ENCODE data around the gene ERGIC1. TPM values are rescaled to one million over a fixed set of nuclear protein-coding genes. Genes with fewer than 3 reads are reported as not detected.

The ERGIC1 gene
- total RNA-seq, 1 donor from 2014 or later, result 158 TPM

DNA sequence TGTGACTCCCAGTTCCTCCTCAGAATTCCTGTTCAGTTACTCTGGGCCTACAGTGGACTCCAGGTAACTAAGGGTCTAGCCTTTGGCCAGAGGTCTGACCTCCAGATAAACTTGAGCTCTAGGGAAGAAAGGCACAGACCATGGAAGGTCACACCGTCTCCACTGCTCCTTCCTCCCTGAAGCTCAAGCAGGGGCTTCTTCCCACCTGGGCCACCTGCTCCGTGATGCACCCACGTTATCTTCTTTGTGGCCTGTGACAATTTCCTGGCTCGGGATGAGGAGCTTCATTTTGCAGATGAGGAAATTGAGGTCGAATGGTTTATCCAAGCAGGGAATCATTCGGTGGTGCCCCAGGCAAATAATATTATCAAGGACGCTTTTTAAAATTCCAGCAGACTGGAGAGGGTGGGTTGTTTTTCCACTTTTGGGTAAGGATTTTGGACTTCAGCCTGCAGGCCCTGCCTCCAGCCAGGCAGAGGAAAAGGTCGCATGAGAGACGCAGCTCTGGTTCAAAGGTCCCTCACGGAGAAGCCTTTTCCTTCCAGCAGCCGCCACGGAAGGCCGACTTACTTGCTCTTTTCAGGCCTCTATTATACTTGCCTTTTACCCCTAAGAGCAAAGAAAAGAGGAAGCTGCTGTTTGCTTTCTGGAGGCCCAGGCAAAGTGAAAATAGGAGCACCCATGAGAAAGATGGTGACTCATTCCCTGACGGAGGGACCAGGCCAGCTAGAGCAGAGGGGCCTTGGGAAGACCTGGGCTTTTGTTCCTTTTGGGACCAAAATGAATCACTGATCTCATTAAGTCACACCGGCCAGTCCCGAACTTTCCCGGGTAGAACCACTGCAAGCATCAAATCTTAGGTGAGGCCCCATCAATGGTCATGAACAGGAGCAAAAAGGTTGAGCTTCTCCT, 40.2 kb upstream of the ERGIC1 start:
- H3K27ac Mint-ChIP-seq, result no peak overlapping the region
- peaks cover 4% of the 10 kb centered on the region for H3K4me1 Mint-ChIP-seq (ENCODE audit: low read depth)
- no peaks in the 10 kb centered on the region for H3K9me3 Mint-ChIP-seq (ENCODE audit: low read depth)
- no peak for DNase-seq (ENCODE audit: low spot score, unreplicated experiment)
- no peaks in the 10 kb centered on the region for H3K27me3 Mint-ChIP-seq
- TF ChIP-seq, protein P1, sequence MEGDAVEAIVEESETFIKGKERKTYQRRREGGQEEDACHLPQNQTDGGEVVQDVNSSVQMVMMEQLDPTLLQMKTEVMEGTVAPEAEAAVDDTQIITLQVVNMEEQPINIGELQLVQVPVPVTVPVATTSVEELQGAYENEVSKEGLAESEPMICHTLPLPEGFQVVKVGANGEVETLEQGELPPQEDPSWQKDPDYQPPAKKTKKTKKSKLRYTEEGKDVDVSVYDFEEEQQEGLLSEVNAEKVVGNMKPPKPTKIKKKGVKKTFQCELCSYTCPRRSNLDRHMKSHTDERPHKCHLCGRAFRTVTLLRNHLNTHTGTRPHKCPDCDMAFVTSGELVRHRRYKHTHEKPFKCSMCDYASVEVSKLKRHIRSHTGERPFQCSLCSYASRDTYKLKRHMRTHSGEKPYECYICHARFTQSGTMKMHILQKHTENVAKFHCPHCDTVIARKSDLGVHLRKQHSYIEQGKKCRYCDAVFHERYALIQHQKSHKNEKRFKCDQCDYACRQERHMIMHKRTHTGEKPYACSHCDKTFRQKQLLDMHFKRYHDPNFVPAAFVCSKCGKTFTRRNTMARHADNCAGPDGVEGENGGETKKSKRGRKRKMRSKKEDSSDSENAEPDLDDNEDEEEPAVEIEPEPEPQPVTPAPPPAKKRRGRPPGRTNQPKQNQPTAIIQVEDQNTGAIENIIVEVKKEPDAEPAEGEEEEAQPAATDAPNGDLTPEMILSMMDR (IDR thresholded peaks at IDR 0.05; ENCODE audit: unreplicated experiment), result no peak
- H3K36me3 Mint-ChIP-seq (ENCODE audit: insufficient read depth), result no peaks in the 10 kb centered on the region
- no peak overlapping the region for H3K4me3 Mint-ChIP-seq (ENCODE audit: low read depth)

- no peaks in the 10 kb centered on the region for H3K27me3 Mint-ChIP-seq
- no peak overlapping the region for H3K4me3 Mint-ChIP-seq (ENCODE audit: low read depth)
- TF ChIP-seq, protein P1 (IDR thresholded peaks at IDR 0.05; ENCODE audit: unreplicated experiment), result no peak
- DNase-seq (ENCODE audit: low spot score, unreplicated experiment), result no peak
- H3K27ac Mint-ChIP-seq, result no peak overlapping the region
- no peaks in the 10 kb centered on the region for H3K9me3 Mint-ChIP-seq (ENCODE audit: low read depth)
- peaks cover 2% of the 10 kb centered on the region for H3K4me1 Mint-ChIP-seq (ENCODE audit: low read depth)
- H3K36me3 Mint-ChIP-seq (ENCODE audit: insufficient read depth), result no peaks in the 10 kb centered on the region
Observed at GRCh38 chr5:172795318-172795977, 38.6 kb upstream of the ERGIC1 start.

- TF ChIP-seq, protein P1 (IDR thresholded peaks at IDR 0.05; ENCODE audit: unreplicated experiment), result no peak
- no peaks in the 10 kb centered on the region for H3K9me3 Mint-ChIP-seq (ENCODE audit: low read depth)
- no peaks in the 10 kb centered on the region for H3K27me3 Mint-ChIP-seq
- H3K4me3 Mint-ChIP-seq (ENCODE audit: low read depth), result no peak overlapping the region
- H3K27ac Mint-ChIP-seq, result no peak overlapping the region
- H3K36me3 Mint-ChIP-seq (ENCODE audit: insufficient read depth), result no peaks in the 10 kb centered on the region
- DNase-seq (ENCODE audit: low spot score, unreplicated experiment), result no peak
- H3K4me1 Mint-ChIP-seq (ENCODE audit: low read depth), result peaks cover 2% of the 10 kb centered on the region
Observed at GRCh38 chr5:172796306-172796705, 37.7 kb upstream of the ERGIC1 start.

DNA sequence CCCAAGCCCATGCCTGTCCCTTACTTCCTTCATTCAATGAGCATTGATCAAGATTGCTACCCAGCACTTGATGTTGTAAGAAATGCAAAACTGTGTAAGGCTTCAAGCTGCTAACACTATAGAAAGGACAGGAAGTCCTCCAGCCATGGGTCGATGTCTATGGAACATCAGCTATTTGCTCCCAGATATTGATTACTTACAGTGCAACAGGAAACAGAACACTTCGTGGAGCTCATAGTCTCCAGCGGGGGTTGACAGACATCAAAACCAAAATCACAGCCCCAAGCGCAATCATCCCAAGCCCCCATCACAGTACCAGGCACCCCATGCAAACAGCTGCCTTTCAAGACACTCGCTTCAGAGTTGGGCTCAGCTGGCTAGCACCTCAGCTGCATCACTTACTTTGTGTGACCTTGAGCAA, 36.3 kb upstream of the ERGIC1 start:
- no peaks in the 10 kb centered on the region for H3K36me3 Mint-ChIP-seq (ENCODE audit: insufficient read depth)
- DNase-seq (ENCODE audit: low spot score, unreplicated experiment), result no peak
- H3K4me3 Mint-ChIP-seq (ENCODE audit: low read depth), result no peak overlapping the region
- TF ChIP-seq, protein P1 (IDR thresholded peaks at IDR 0.05; ENCODE audit: unreplicated experiment), result no peak
- H3K9me3 Mint-ChIP-seq (ENCODE audit: low read depth), result no peaks in the 10 kb centered on the region
- H3K4me1 Mint-ChIP-seq (ENCODE audit: low read depth), result peaks cover 2% of the 10 kb centered on the region
- no peaks in the 10 kb centered on the region for H3K27me3 Mint-ChIP-seq
- H3K27ac Mint-ChIP-seq, result no peak overlapping the region

DNA sequence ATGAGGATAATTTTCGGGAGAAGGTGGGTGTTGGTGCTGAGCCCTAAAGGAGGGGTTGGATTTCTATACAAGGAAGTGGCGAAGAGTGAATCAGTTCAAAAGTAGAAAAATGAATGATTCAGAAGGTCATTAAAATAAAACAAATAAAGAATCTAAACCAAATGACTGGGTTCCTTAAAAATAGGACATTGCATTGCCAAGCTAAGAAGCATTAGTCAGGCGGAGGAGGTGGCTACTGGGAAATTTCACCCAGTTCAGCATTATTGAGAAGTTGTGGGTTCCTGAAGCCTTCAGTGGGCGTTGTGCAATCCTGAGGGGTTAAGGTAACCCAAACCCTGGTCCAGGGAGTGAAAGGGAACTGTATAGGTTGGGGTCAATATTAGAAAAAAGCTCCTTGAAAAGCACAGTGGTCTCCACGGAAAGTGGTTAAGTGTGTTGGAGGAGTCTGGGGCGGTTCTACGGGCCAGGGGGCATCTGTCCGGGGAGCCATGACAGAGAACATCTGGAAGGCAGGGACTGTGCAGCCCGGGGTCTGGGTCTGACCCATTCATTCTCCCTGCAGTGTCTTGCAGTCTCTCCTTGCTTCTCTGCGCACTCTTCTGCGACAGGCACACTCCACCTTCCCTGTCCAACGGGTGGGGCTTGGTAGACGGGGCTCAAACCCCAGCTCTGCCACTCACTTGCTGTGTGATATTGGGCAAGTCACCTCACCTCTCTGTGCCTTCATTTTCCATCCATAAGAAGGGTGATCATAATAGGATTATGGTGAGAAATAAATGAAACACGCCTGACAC, 35.4 kb upstream of the ERGIC1 start:
- no peak overlapping the region for H3K27ac Mint-ChIP-seq
- H3K36me3 Mint-ChIP-seq (ENCODE audit: insufficient read depth), result no peaks in the 10 kb centered on the region
- H3K4me1 Mint-ChIP-seq (ENCODE audit: low read depth), result peaks cover 2% of the 10 kb centered on the region
- no peak for DNase-seq (ENCODE audit: low spot score, unreplicated experiment)
- H3K27me3 Mint-ChIP-seq, result no peaks in the 10 kb centered on the region
- H3K4me3 Mint-ChIP-seq (ENCODE audit: low read depth), result no peak overlapping the region
- TF ChIP-seq, protein P1 (IDR thresholded peaks at IDR 0.05; ENCODE audit: unreplicated experiment), result no peak
- H3K9me3 Mint-ChIP-seq (ENCODE audit: low read depth), result no peaks in the 10 kb centered on the region
